Keratinocyte (primary cell): ENCODE measurements around the gene WDR47. TPM values are rescaled to one million over a fixed set of nuclear protein-coding genes. Genes with fewer than 3 reads are reported as not detected.
A peak's percentile ranks its signal among the peaks of the same experiment; 100 is the strongest.

Source experiments
- DNase-seq: peaks from one replicate; pipeline ENCODE4 v3.0.0-alpha.2; 2011; ENCODE audit warnings: low read depth, missing footprints, low spot score
- FAIRE-seq: peaks from 2 replicates; lab custom pipeline; 2011; peaks lifted over from hg19 to GRCh38; lab: Jason Lieb, UNC
- H2AFZ ChIP-seq: 2 replicates; pipeline ENCODE4 v1.6.0; 2012; ENCODE audit warnings: low read length, control low read depth, inconsistent platforms; ENCODE audit not compliant: control insufficient read depth
- H3K27ac ChIP-seq: 2 replicates; pipeline ENCODE4 v1.5.1; 2011; ENCODE audit warnings: low read length; ENCODE audit not compliant: control insufficient read depth, insufficient read depth
- H3K27me3 ChIP-seq: 3 replicates; pipeline ENCODE4 v1.6.0; 2011; ENCODE audit warnings: low read length; ENCODE audit not compliant: control insufficient read depth, insufficient read depth; ENCODE audit errors: extremely low read depth
- H3K36me3 ChIP-seq, 2 experiments: 2 replicates in 1 of 2; 3 replicates in 1 of 2; pipeline ENCODE4 v1.5.1; 2011; ENCODE audit warnings: low read length in 2 of 2, mild to moderate bottlenecking in 1 of 2; ENCODE audit not compliant: control insufficient read depth in 2 of 2, insufficient read depth in 2 of 2; ENCODE audit errors: extremely low read depth in 1 of 2
- H3K4me1 ChIP-seq: 3 replicates; pipeline ENCODE4 v1.5.1; 2011; ENCODE audit warnings: low read length; ENCODE audit not compliant: control insufficient read depth, insufficient read depth; ENCODE audit errors: extremely low read depth
- H3K4me2 ChIP-seq: 3 replicates; pipeline ENCODE4 v1.6.0; 2011; ENCODE audit warnings: low read depth, low read length; ENCODE audit not compliant: control insufficient read depth, insufficient read depth; ENCODE audit errors: extremely low read depth
- H3K4me3 ChIP-seq, 3 experiments: fragments of 200-600 bp in 1 of 3; sonication (generic) in 1 of 3; 2 replicates in 2 of 3; 3 replicates in 1 of 3; pipeline ENCODE4 v1.5.1; 2011 to 2016; ENCODE audit warnings: low read length in 3 of 3, mild to moderate bottlenecking in 3 of 3, control low read depth in 2 of 3, inconsistent platforms in 1 of 3, low read depth in 1 of 3, mixed read lengths in 1 of 3, mixed run types in 1 of 3, moderate library complexity in 1 of 3; ENCODE audit not compliant: control insufficient read depth in 2 of 3, insufficient read depth in 2 of 3; ENCODE audit errors: extremely low read depth in 1 of 3
- H3K79me2 ChIP-seq: 2 replicates; pipeline ENCODE4 v1.6.0; 2012; ENCODE audit warnings: low read length; ENCODE audit not compliant: control insufficient read depth, insufficient read depth
- H3K9ac ChIP-seq: 3 replicates; pipeline ENCODE4 v1.6.0; 2011; ENCODE audit warnings: low read length; ENCODE audit not compliant: control insufficient read depth, insufficient read depth; ENCODE audit errors: extremely low read depth
- H3K9me1 ChIP-seq: 3 replicates; pipeline ENCODE4 v1.6.0; 2011; ENCODE audit warnings: low read length; ENCODE audit not compliant: control insufficient read depth, insufficient read depth; ENCODE audit errors: extremely low read depth
- H3K9me3 ChIP-seq: 2 replicates; pipeline ENCODE4 v1.5.1; 2012; ENCODE audit warnings: low read depth, low read length; ENCODE audit not compliant: control insufficient read depth
- H4K20me1 ChIP-seq: 3 replicates; pipeline ENCODE4 v1.6.0; 2011; ENCODE audit warnings: low read length; ENCODE audit not compliant: control insufficient read depth, insufficient read depth; ENCODE audit errors: extremely low read depth
- EZH2 ChIP-seq: IDR thresholded peaks from one replicate; pipeline ENCODE4 v1.6.1; 2012; ENCODE audit warnings: inconsistent platforms, mild to moderate bottlenecking, low read length, moderate library complexity
- dilution Hi-C: fragments of 300-500 bp; cut with MboI; formaldehyde crosslinking; loops from one replicate; pipeline ENCODE4 v1.7.0; 2020; ENCODE audit warnings: low sequenced_read_pairs; ENCODE audit not compliant: extremely low pct_ligation_motif_present
- polyA plus RNA-seq, 5 experiments: library from polyadenylated mRNA; depleted of rRNA in 3 of 5; stranded (reverse) in 3 of 5; stranded (forward) in 1 of 5; unstranded in 1 of 5; fragments of >200 nt; gene quantifications; 1 replicate in 1 of 5; 2 replicates in 3 of 5; 3 replicates in 1 of 5; pipeline versions ENCODE4 v1.2.1 to v1.2.3, GENCODE V29; 2011 to 2012; ENCODE audit warnings: missing spikeins in 2 of 5, low read depth in 1 of 5, low replicate concordance in 1 of 5
- TF ChIP-seq, protein P1 (sequence below), 3 experiments: IDR thresholded peaks in 1 of 3; conservative IDR thresholded peaks in 1 of 3; optimal IDR thresholded peaks in 1 of 3; 2 replicates in 2 of 3; 3 replicates in 1 of 3; pipeline versions ENCODE3 to v1.5.1; 2011; ENCODE audit warnings: low read length in 3 of 3, mild to moderate bottlenecking in 3 of 3, moderate library complexity in 2 of 3, control low read depth in 1 of 3, inconsistent platforms in 1 of 3; ENCODE audit not compliant: insufficient read depth in 2 of 3; ENCODE audit errors: extremely low read depth in 1 of 3

WDR47 gene
- polyA plus RNA-seq, 1 donor (not counting 4 experiments of a cell fraction or from before 2014, with no cell fraction given), result 54.7 TPM

DNA sequence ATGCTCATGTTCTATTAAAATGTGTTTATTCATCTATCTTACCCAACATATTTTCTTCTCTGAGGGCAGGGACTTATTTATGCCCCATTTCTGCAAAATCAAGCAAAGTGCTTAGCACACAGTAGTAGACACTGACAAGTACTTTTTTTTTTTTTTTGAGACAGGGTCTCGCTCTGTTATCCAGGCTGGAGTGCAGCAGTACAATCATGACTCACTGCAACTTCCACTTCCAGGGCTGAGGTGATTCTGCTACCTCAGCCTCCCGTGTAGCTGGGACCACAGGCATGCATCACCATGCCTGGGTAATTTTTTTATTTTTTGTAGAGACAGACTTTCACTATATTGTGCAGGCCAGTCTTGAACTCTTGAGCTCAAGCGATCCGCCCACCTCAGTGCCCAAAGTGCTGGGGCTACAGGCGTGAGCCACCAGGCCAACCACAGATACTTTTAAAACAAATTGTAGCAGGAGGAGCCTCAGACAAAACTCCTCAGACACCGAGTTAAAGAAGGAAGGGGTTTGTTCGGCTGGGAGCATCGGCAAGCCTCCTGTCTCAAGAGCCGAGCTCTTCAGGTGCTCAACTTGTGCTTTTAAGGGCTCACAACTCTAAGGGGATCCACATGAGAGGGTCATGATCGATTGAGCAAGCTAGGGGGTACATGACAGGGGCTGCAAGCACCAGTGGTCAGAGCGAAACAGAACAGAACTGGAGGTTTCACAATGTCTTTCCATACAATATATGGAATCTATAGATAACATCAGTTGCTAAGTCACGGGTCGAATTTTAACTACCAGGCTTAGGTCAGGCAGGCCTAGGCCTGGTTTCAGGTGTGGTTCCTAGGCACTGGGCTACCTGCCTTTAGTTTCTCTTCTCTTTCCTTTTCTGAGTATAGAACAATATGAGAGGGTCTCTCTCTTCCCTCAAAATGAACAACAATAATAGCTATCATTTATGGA, 42.9 kb upstream of the WDR47 start:
- dilution Hi-C loops, result no loop called here
- no peak overlapping the region for H3K9ac ChIP-seq
- no peaks in the 10 kb centered on the region for H3K9me1 ChIP-seq
- no peaks in the 10 kb centered on the region for H3K27me3 ChIP-seq
- no peak overlapping the region for H3K4me2 ChIP-seq
- peak overlapping the region; percentile 56 for H2AFZ ChIP-seq
- H3K27ac ChIP-seq, result no peak overlapping the region
- TF ChIP-seq, protein P1, sequence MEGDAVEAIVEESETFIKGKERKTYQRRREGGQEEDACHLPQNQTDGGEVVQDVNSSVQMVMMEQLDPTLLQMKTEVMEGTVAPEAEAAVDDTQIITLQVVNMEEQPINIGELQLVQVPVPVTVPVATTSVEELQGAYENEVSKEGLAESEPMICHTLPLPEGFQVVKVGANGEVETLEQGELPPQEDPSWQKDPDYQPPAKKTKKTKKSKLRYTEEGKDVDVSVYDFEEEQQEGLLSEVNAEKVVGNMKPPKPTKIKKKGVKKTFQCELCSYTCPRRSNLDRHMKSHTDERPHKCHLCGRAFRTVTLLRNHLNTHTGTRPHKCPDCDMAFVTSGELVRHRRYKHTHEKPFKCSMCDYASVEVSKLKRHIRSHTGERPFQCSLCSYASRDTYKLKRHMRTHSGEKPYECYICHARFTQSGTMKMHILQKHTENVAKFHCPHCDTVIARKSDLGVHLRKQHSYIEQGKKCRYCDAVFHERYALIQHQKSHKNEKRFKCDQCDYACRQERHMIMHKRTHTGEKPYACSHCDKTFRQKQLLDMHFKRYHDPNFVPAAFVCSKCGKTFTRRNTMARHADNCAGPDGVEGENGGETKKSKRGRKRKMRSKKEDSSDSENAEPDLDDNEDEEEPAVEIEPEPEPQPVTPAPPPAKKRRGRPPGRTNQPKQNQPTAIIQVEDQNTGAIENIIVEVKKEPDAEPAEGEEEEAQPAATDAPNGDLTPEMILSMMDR (optimal IDR thresholded peaks at IDR 0.05 in 1 of 3, IDR thresholded peaks at IDR 0.05 in 1 of 3, conservative IDR thresholded peaks at IDR 0.05 in 1 of 3; ENCODE audit: extremely low read depth in 1 of 3, insufficient read depth in 2 of 3, low read length in 3 of 3), result no peak
- TF ChIP-seq EZH2, result no peak
- FAIRE-seq (no peak), DNase-seq (no peak)
- peaks cover 9% of the 10 kb centered on the region for H3K4me1 ChIP-seq
- H3K4me3 ChIP-seq, result no peak overlapping the region
- no peaks in the 10 kb centered on the region for H3K9me3 ChIP-seq
- no peaks in the 10 kb centered on the region for H3K79me2 ChIP-seq
- H3K36me3 ChIP-seq, result no peaks in the 10 kb centered on the region
- no peaks in the 10 kb centered on the region for H4K20me1 ChIP-seq

DNA sequence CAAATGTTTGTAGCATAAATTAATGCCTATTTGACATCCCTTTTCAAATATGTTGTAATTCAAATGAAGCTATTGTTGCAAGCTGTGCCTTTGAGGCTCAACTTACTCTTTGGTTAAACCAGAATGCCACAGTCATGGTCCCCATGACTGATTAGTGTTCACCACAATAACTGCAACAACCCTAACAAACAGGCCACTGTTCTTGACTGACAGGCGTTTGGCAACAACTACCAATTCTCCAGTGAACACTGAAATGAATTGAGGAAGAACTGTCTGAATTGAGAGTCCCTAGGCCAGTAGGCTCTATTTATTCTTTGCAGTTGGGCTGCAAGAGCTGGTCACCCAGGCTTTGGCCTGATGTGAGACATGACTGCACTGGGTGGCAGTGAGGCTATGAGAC, 42.0 kb upstream of the WDR47 start:
- no peak overlapping the region for H3K4me3 ChIP-seq
- no peak overlapping the region for H3K27ac ChIP-seq
- H4K20me1 ChIP-seq, result no peaks in the 10 kb centered on the region
- H2AFZ ChIP-seq, result no peak overlapping the region
- FAIRE-seq (no peak), DNase-seq (no peak)
- peaks cover 12% of the 10 kb centered on the region for H3K4me1 ChIP-seq
- TF ChIP-seq EZH2, result no peak
- TF ChIP-seq, protein P1 (optimal IDR thresholded peaks at IDR 0.05 in 1 of 3, IDR thresholded peaks at IDR 0.05 in 1 of 3, conservative IDR thresholded peaks at IDR 0.05 in 1 of 3; ENCODE audit: extremely low read depth in 1 of 3, insufficient read depth in 2 of 3, low read length in 3 of 3), result no peak
- H3K9me3 ChIP-seq, result no peaks in the 10 kb centered on the region
- H3K9me1 ChIP-seq, result no peaks in the 10 kb centered on the region
- no peaks in the 10 kb centered on the region for H3K36me3 ChIP-seq
- H3K9ac ChIP-seq, result no peak overlapping the region
- H3K27me3 ChIP-seq, result no peaks in the 10 kb centered on the region
- H3K4me2 ChIP-seq, result no peak overlapping the region
- H3K79me2 ChIP-seq, result no peaks in the 10 kb centered on the region
- dilution Hi-C loops, result no loop called here
